Hematopoietic multipotent progenitor cell treated with erythropoietin and hydrocortisone succinate and interleukin-3 and kit ligand, for 8 days (in vitro differentiated cells): ENCODE measurements around the gene COX6A1.

ENCODE experiments used
- DNase-seq: peaks from one replicate; pipeline ENCODE4 v3.0.0-alpha.2; 2015

Gene COX6A1

DNA sequence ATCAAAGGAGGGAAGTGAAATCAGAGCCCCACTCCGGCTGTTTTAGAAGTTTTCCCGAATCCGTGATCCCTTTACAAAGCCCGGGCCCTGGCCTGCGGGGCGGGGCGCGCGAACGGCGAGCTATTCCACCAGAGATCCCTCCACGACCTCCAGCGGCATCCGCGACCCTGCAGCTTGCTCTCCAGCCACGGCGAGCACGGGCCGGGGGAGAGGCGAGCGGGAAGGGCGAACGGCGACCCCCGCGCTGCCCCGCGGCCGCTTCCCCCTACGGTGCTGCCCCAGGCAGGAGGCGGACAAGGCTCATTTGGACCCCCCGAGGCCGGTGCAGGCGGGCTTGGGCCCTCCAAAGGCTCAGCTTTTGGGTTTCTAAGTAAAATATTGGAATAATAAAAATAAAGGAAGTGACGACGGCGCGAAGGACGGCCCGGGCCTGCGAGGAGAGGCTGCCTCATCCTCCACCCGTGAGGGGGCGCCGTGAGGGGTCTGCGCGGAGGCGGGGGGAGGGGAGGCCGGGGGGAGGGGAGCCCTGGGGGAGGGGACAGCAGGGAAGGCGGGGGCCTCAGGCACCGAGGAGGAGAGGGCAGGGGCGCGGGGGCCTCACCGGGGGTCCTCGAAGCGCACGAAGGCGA is 31.0 kb downstream of the COX6A1 start:
- no peak for DNase-seq

- DNase-seq: peak; percentile 97
Observed at GRCh38 chr12:120469450-120470149, 31.7 kb downstream of the COX6A1 start, which contains the start of gene SRSF9. TSS of gene SRSF9 (minus strand) at chr12:120469748. CDS start at chr12:120469609, 139 bp downstream.

DNA sequence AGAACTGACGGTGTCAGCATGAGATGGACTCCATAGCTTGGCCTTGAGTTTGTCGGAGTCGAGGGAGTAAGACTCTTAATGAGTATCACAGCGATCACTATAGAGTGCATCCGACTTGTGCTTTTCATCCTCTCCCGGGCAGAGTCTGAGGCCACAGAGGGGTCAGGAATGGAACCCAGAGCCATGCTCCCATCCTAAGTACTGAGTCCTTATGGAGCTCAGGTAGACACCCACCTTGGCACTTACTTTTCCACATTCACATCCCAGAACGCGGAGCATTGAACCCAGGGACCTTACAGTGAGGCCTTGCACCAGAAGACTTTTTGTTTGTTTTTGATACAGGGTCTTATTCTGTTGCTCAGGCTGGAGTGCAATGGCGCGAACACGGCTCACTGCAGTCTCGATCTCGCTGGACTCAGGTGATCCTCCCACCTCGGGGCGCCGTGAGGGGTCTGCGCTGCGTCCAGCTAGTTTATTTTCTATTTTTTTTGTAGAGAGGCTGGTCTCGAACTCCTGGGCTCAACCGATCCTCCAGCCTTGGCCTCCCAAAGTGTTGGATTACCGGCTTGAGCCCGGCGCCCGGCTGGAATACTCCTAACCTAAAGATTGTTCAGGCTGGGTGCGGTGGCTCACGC is 32.4 kb downstream of the COX6A1 start:
- no peak for DNase-seq

DNA sequence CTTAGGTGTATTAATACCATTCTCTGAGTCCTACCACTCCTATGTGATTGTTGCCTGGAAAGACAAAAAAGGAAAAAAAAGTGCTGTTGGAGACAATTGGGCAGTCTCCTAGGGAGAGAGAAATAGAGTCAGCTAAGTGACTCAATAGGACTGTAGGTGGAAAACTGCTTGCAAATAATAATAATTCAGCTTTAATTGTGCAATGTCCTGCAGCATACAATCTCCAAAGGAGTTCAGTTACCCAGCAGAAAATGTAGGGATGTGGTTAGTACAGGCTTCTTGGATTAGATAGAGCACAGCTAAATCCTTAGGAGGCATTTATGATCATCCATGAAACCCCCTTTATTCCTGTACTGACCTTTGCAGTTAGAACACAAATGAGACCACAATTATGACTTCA is 34.6 kb downstream of the COX6A1 start:
- DNase-seq: no peak

GRCh38 chr12:120473807-120474615 is 36.1 kb downstream of the COX6A1 start:
- DNase-seq: no peak

GRCh38 chr12:120474616-120474960 is 36.7 kb downstream of the COX6A1 start:
- DNase-seq: peak; percentile 44

DNA sequence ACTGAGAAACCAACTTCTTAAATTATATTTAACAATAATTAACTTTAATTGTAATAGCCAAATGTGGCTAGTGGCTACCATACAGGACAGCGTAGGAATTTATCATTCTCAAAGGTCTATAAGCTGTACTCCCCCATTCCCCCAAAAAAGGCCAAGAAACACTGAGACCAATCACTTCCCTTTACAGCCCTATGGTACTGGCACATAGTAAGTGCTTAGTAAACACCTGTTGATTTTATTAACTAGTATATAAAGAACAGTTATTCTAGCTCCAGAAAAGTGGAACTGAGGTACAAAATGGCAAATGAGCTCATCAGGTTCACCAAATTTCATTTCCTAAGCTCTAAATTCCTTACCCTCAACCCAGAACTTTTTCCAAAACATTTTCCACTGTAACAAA is 37.7 kb downstream of the COX6A1 start:
- no peak for DNase-seq

DNA sequence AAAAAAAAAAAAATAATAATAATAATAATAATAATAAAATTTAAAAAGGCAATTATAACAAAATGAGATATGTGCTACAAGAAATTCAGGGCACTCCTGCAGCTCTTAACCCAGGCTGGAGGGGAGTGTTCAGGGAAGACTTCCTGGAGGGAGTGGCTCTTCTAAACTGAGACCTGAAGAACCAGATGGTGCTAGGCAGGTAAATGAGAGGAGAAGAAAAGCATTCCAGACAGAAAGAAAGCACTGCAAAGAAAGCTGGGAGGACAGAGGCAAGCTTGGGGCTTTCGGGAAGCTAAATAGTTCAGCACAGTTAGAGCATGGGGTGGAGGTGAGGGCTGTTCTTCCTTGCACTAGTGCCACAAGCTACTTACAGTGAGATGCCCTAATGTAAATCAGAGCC is 41.5 kb downstream of the COX6A1 start:
- no peak for DNase-seq

DNA sequence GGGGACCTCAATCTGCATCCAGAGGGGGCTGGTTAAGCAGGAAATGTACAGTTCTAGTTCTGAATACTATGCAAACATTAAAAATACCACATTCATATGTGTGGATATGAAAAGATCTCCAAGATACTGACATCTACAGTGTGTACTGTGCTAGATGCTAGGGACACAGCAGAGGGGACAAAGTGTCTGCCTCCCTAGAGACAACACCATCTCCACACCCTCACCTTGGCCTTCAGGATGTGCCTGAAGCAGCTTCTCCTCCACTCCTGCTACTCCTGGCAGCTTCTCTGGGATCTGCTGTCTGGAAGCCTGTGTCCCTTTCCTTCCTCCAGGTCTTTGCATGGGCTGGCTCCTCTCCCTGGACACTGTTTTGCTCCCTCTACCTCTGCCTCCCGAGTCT is 42.3 kb downstream of the COX6A1 start:
- no peak for DNase-seq

- peak; percentile 74 for DNase-seq
Observed at GRCh38 chr12:120481022-120481767, 43.3 kb downstream of the COX6A1 start.

DNA sequence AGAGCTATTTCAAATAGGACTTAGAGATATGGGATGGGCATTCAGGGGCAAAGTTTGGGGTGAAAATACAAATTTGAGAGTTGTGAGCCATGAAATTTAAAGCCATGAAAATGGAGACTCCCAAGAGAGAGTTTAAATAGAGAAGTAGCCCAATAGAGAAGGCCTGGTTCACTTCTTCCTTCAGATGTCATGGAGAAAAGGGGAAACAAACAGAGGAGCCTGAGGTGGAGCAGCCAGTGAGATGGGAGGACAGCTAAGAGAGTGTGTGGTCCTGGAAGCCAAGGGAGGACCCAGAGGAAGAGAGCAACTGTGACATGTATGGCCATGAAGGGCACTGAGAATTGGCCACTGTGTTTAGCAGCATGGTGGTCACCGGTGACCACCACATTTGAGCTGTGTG is 45.7 kb downstream of the COX6A1 start:
- DNase-seq: no peak

DNA sequence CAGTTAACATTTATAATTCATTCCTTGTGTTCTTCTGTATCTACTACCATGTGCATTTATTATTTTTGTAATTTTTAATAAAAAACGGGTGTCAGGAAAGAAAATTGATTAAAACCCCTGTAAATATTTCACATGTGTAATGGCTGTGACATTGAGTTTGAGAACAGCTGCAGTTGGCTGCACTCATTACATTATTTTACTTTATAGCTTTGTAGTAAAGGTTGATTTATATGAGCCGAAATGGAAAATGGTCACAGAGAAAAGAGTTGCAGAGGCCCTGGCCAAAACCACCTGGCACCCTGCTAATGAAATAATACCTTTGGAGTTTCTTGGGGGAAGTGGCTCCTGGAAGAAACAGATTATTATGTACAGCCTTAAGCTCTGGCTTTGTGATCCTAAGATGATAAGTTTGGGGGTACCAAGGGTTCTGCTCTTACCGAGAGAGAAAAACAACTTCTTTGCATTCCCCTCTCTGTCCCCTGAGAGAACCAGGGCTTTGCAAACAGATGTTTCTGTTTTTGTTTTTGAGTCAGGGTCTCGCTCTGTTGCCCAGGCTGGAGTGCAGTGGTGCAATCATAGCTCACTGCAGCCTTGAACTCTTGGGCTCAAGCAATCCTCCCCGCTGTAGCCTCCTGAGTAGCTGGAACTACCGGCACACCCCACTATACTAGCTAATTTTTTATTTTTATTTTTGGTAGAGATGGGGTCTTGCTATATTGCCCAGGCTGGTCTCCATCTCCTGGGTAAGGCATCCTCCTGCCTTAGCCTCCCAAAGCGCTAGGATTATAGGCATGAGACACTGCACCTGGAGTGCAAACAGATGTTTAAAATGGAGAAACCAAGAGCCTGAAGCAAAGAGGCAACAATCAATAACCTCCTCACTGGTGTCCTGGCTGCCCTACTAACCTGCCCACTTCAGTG is 48.3 kb downstream of the COX6A1 start:
- no peak for DNase-seq

DNA sequence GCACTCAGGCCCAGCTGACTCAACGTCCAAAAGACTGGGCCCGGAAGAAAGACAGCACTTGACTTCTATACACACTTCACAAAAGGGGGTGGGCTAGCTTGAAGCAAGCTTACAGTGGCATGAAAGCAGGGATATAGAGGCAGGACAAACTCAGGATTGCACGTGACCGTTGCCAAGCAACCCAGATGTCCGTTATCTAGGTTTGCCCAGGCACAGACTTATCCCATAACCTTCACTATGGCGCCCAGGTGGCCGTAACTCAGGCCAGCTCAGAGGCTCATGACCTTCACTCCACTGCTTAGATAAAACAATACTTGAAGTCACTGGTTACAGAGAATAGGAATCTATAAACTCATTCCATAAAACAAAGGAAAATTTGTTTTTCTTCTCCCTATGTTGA is 49.6 kb downstream of the COX6A1 start:
- peak; percentile 80 for DNase-seq

- no peak for DNase-seq
Observed at GRCh38 chr12:120488057-120488640, 50.2 kb downstream of the COX6A1 start.

DNA sequence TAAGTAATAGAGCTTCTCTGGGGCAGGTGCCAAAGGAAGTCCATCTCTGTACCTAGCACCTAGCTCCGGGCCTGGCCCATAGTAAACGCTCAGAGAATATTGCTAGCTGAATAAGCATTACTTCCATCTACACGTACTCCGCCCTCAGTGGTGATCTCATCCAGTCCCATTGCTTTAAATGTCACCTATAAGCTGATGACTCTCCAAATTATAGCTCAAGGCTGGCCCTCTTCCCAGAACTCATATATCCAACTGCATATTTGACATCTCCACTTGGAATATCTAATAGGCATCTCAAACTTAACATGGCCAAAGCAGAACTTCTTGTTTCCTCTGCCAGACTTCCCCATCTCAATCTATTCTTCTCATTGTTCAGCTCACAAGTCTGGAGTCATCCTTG is 51.1 kb downstream of the COX6A1 start:
- no peak for DNase-seq

- no peak for DNase-seq
Observed at GRCh38 chr12:120490325-120490724, 52.4 kb downstream of the COX6A1 start.
